Hematopoietic multipotent progenitor cell treated with erythropoietin and hydrocortisone succinate and interleukin-3 and kit ligand, for 15 days (in vitro differentiated cells): ENCODE measurements around the gene TAF11L2.
"Not testable (repeated sequence)": the region's sequence is repeated elsewhere in the genome, so short reads cannot be mapped to it uniquely, and the experiment has no call there.

Source experiments
- DNase-seq: peaks from one replicate; pipeline ENCODE4 v3.0.0-alpha.2; 2015; ENCODE audit warnings: low spot score

Gene TAF11L2

GRCh38 chr5:17497931-17498330, at the start of gene TAF11L2:
Gene TAF11L2, plus strand, starts transcription at chr5:17498231.
- DNase-seq: not testable (repeated sequence)

GRCh38 chr5:17448877-17449276, 49.2 kb upstream of the TAF11L2 start:
- no peak for DNase-seq

- no peak for DNase-seq
These were observed 45.1 kb upstream of the TAF11L2 start for GRCh38 chr5:17452936-17453335.

- DNase-seq: no peak
These were observed 42.1 kb upstream of the TAF11L2 start for GRCh38 chr5:17455942-17456341.

- no peak for DNase-seq
These were observed 36.2 kb upstream of the TAF11L2 start for GRCh38 chr5:17461793-17462192.

GRCh38 chr5:17463653-17464052, 34.4 kb upstream of the TAF11L2 start:
- DNase-seq: no peak

GRCh38 chr5:17470064-17470463, 28.0 kb upstream of the TAF11L2 start:
- no peak for DNase-seq

GRCh38 chr5:17475064-17475463, 23.0 kb upstream of the TAF11L2 start:
- DNase-seq: not testable (repeated sequence)

GRCh38 chr5:17477043-17477442, 21.0 kb upstream of the TAF11L2 start:
- no peak for DNase-seq

GRCh38 chr5:17477573-17478265, 20.3 kb upstream of the TAF11L2 start:
- no peak for DNase-seq

- DNase-seq: no peak
These were observed 16.7 kb upstream of the TAF11L2 start for GRCh38 chr5:17481378-17481777.

GRCh38 chr5:17482790-17483189, 15.2 kb upstream of the TAF11L2 start:
- no peak for DNase-seq

- not testable (repeated sequence) for DNase-seq
These were observed 11.4 kb upstream of the TAF11L2 start for GRCh38 chr5:17486464-17487173.

- no peak for DNase-seq
These were observed 10.9 kb upstream of the TAF11L2 start for GRCh38 chr5:17487174-17487512.

GRCh38 chr5:17491257-17491656, 6.8 kb upstream of the TAF11L2 start:
- DNase-seq: not testable (repeated sequence)

GRCh38 chr5:17492770-17493169, 5.3 kb upstream of the TAF11L2 start:
- no peak for DNase-seq

GRCh38 chr5:17497446-17497845, 585 bp upstream of the TAF11L2 start:
- no peak for DNase-seq

GRCh38 chr5:17511775-17512325, 13.8 kb downstream of the TAF11L2 start:
- no peak for DNase-seq

- not testable (repeated sequence) for DNase-seq
These were observed 19.5 kb downstream of the TAF11L2 start for GRCh38 chr5:17517526-17517925.

- DNase-seq: not testable (repeated sequence)
These were observed 20.0 kb downstream of the TAF11L2 start, which contains the start of gene TAF11L3 for GRCh38 chr5:17518067-17518466. Gene TAF11L3, plus strand, starts transcription at chr5:17518367.

- DNase-seq: not testable (repeated sequence)
These were observed 21.5 kb downstream of the TAF11L2 start for GRCh38 chr5:17519508-17519907.

- not testable (repeated sequence) for DNase-seq
These were observed 23.5 kb downstream of the TAF11L2 start, which contains the start of gene TAF11L4 for GRCh38 chr5:17521501-17521900. Gene TAF11L4, plus strand, starts transcription at chr5:17521801.

- DNase-seq: not testable (repeated sequence)
These were observed 26.9 kb downstream of the TAF11L2 start, which contains the start of gene TAF11L5 for GRCh38 chr5:17524935-17525334. Gene TAF11L5, plus strand, starts transcription at chr5:17525235.
